GM03348 (cell line): ENCODE data around the gene PIGC.
"Not testable (repeated sequence)": the region's sequence is repeated elsewhere in the genome, so short reads cannot be mapped to it uniquely, and the experiment has no call there.

ENCODE experiments used
- DNase-seq: peaks from one replicate; pipeline ENCODE4 v3.0.0; 2012; ENCODE audit warnings: low spot score

Gene PIGC

GRCh38 chr1:172466795-172467407 lies 23.0 kb upstream of the PIGC start:
- DNase-seq = no peak

- DNase-seq = no peak
These were observed 21.7 kb upstream of the PIGC start for GRCh38 chr1:172465617-172466016.

GRCh38 chr1:172460887-172461315 lies 17.0 kb upstream of the PIGC start:
- DNase-seq = no peak

- DNase-seq = no peak
These were observed 16.3 kb upstream of the PIGC start for GRCh38 chr1:172460177-172460576.

GRCh38 chr1:172457479-172458130 lies 13.7 kb upstream of the PIGC start:
- no peak for DNase-seq

- no peak for DNase-seq
These were observed 12.5 kb upstream of the PIGC start for GRCh38 chr1:172456344-172456769.

- DNase-seq = no peak
These were observed 11.6 kb upstream of the PIGC start for GRCh38 chr1:172455451-172455850.

- no peak for DNase-seq
These were observed 9.7 kb upstream of the PIGC start for GRCh38 chr1:172453607-172454006.

- no peak for DNase-seq
These were observed 9.3 kb upstream of the PIGC start for GRCh38 chr1:172453153-172453545.

- DNase-seq = no peak
These were observed 8.8 kb upstream of the PIGC start for GRCh38 chr1:172452536-172453152.

- peak; percentile 19 for DNase-seq
These were observed 7.2 kb upstream of the PIGC start for GRCh38 chr1:172451002-172451443.

- no peak for DNase-seq
These were observed 6.6 kb upstream of the PIGC start for GRCh38 chr1:172450524-172450885.

GRCh38 chr1:172449585-172450523 lies 6.0 kb upstream of the PIGC start:
- DNase-seq = peak; percentile 89

- no peak for DNase-seq
These were observed 5.2 kb upstream of the PIGC start for GRCh38 chr1:172448995-172449584.

GRCh38 chr1:172447641-172448040 lies 3.8 kb upstream of the PIGC start:
- DNase-seq = no peak

- no peak for DNase-seq
These were observed 2.7 kb upstream of the PIGC start for GRCh38 chr1:172446547-172446946.

GRCh38 chr1:172442843-172443565 lies 865 bp downstream of the PIGC start:
- DNase-seq = no peak

GRCh38 chr1:172442404-172442803 lies 1.5 kb downstream of the PIGC start:
- DNase-seq = no peak

- not testable (repeated sequence) for DNase-seq
These were observed 6.7 kb downstream of the PIGC start for GRCh38 chr1:172437183-172437582.

GRCh38 chr1:172431721-172432192 lies 12.1 kb downstream of the PIGC start:
- no peak for DNase-seq

- DNase-seq = no peak
These were observed 12.7 kb downstream of the PIGC start for GRCh38 chr1:172431204-172431603.
